Brain microvascular endothelial cell (primary cell): Measurements from ENCODE around the gene JHY.

Source experiments
- DNase-seq: peaks from one replicate; pipeline ENCODE4 v3.0.0-alpha.2; 2020
- H3K27ac ChIP-seq: fragments of 250-450 bp; sonication (Bioruptor Pico); 2 replicates; pipeline ENCODE4 v1.5.1; 2020; ENCODE audit warnings: mild to moderate bottlenecking, moderate library complexity
- H3K27me3 ChIP-seq: fragments of 250-450 bp; sonication (Bioruptor Pico); replicated peaks from 2 replicates; pipeline ENCODE4 v1.5.1; 2020; ENCODE audit warnings: mild to moderate bottlenecking
- H3K36me3 ChIP-seq: fragments of 250-450 bp; sonication (Bioruptor Pico); replicated peaks from 2 replicates; pipeline ENCODE4 v1.5.1; 2020; ENCODE audit warnings: mild to moderate bottlenecking
- H3K4me3 ChIP-seq: 2 replicates; pipeline ENCODE4 v1.5.1; 2011; ENCODE audit warnings: low read depth, mild to moderate bottlenecking, control low read depth, low read length, moderate library complexity
- CTCF ChIP-seq: IDR thresholded peaks from 2 replicates; pipeline ENCODE4 v1.5.1; 2011; ENCODE audit warnings: low read depth, mild to moderate bottlenecking, moderate library complexity, low read length, control low read depth, inconsistent platforms; ENCODE audit errors: missing control alignments
- in situ Hi-C: cut with HindIII; loops from 2 replicates; pipeline ENCODE4 v1.10.0; 2017; ENCODE audit warnings: low sequenced_read_pairs, low pct_ligation_motif_present

Gene JHY

GRCh38 chr11:122847466-122847865 lies 35.1 kb upstream of the JHY start:
- Histone ChIP-seq H3K36me3 (no peaks in the 10 kb centered on the region), H3K27ac (no peak overlapping the region), H3K4me3 (no peak overlapping the region), H3K27me3 (no peaks in the 10 kb centered on the region)
- no peak for DNase-seq
- in situ Hi-C loops: no loop called here
- no peak for TF ChIP-seq CTCF

GRCh38 chr11:122848186-122848585 lies 34.4 kb upstream of the JHY start:
- no peak for DNase-seq
- in situ Hi-C loops: no loop called here
- Histone ChIP-seq H3K27me3 (no peaks in the 10 kb centered on the region), H3K4me3 (no peak overlapping the region), H3K27ac (no peak overlapping the region), H3K36me3 (no peaks in the 10 kb centered on the region)
- TF ChIP-seq CTCF: no peak

GRCh38 chr11:122850076-122850631 lies 32.4 kb upstream of the JHY start:
- Histone ChIP-seq H3K36me3 (no peaks in the 10 kb centered on the region), H3K27ac (peak overlapping the region; percentile 68), H3K27me3 (no peaks in the 10 kb centered on the region), H3K4me3 (no peak overlapping the region)
- TF ChIP-seq CTCF: peak; percentile 19
- peak; percentile 72 for DNase-seq
- in situ Hi-C loops: loop anchor here (10.0 kb wide), 1 partner anchor 215 kb away; no protein-coding TSS in a partner anchor

GRCh38 chr11:122851366-122851966 lies 31.1 kb upstream of the JHY start:
- Histone ChIP-seq H3K4me3 (no peak overlapping the region), H3K27ac (no peak overlapping the region), H3K27me3 (no peaks in the 10 kb centered on the region), H3K36me3 (no peaks in the 10 kb centered on the region)
- in situ Hi-C loops: loop anchor here (10.0 kb wide), 1 partner anchor 217 kb away; no protein-coding TSS in a partner anchor
- no peak for TF ChIP-seq CTCF
- no peak for DNase-seq

- in situ Hi-C loops: loop anchor here (10.0 kb wide), 1 partner anchor 217 kb away; no protein-coding TSS in a partner anchor
- Histone ChIP-seq H3K27me3 (no peaks in the 10 kb centered on the region), H3K27ac (no peak overlapping the region), H3K36me3 (no peaks in the 10 kb centered on the region), H3K4me3 (no peak overlapping the region)
- peak; percentile 44 for DNase-seq
- TF ChIP-seq CTCF: no peak
These were observed 30.3 kb upstream of the JHY start for GRCh38 chr11:122852074-122852795.
